Measurements from ENCODE around the gene RFX4.

Gene RFX4

DNA sequence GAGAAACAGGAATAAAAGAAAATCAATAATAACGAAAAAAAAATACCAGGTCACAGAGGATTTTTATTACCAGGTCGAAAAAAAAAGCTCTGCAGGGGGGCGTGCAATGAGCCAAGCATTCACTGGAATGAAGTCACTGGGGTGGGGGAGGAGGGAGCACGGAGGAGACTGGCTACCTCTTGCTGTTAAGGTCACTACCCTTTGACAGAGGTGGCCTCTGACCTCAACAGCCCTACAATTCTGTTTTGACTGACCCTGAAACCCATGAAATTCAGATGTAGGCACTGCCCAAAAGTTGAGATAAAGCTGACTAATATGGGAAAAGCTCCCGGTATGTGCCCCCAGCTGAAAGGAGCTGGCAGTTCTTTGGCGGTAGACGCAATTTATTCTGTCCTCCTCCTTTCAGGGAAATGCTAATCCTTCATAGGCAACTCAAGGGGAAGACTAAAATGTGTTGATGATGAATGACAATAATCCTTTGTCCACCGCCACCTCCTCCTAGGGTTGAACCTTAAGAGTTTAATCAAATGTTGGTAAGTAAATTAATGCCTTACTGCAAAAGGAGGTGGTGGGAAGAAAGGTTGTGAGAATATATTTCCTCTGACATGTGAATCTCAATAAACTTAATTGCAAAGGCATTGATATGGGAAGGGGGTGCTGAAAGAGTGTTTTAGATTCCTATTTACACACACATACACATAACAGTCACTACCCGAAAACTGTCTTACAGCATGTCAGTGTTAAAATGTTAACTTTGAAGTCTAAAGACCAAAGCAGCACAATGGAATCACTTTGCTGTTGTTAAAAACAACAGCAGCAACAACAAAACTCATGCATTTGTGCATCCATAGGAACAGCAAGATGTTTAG, 185.4 kb downstream of the RFX4 start:
- DNase-seq: no peak

GRCh38 chr12:106769078-106769477, 186.3 kb downstream of the RFX4 start:
- no peak for DNase-seq

DNA sequence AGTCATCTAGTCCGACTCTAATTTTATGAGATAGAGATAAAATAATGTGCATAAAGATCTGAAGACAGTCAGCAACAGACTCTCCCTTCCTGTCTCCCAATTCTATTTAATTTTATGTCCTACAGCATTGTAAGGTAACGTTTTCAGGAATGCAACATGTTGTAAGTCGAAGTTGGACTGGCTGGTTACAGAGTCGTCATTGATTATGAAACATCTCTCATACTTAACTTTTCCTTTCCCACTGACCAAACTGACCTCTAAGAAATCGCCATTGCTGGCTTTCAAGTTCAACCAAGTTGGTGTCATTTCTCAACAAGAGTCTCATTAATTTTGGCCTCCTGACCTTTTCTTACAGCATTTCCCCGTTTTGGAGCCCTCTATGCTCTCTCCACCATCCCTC, 186.7 kb downstream of the RFX4 start:
- DNase-seq: no peak

DNA sequence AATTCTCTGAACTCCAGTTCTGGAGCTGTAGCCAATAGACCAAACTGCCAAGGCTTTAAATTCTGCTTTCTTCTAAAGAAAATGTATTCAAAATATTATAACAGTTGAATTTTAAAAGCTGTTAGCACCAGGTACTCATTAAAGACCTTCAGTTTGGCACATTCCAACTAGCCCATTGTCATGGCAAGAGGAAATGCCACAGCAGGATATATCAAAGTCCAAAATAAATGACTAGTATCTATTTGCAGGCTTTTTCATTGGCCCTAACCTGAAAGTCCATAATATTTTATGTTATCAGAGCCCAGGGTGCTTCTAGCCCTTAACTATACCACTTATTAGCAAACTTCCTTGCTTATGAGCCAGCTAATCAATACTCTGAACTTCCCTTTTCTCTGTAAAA, 188.6 kb downstream of the RFX4 start:
- DNase-seq: no peak

DNA sequence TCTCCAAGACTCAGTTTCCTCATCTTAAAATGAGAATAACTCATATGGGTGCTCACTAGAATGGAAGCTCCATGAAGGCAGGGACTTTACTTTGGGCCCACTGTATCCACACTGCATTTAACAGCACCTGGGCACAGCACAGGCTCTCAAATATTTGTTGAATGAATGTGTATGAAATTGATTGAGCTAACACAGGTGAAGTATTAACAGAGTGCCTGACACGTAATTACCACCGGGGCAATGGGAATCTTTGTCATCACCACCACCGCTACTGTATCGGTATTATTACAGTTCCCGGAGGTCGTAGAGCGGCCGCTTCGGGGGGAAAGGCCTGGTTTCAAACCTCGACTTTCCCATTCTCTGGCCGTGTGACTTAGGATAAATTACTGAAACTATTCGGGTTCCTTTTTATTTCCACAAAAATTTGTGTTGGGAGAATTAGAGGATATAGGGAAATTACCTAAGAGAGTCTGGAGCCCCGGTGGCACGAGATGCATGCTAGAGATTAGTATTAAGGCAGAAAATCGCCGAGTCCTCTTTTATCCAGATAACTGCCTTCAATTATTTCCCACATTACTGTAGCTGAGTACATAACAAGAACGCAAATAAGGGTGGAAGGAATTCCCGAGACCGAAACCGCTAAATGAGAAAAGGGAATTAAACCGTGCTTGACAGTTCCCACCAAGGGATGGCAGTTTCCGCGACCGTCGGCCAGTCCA, 190.6 kb downstream of the RFX4 start:
- DNase-seq: no peak

DNA sequence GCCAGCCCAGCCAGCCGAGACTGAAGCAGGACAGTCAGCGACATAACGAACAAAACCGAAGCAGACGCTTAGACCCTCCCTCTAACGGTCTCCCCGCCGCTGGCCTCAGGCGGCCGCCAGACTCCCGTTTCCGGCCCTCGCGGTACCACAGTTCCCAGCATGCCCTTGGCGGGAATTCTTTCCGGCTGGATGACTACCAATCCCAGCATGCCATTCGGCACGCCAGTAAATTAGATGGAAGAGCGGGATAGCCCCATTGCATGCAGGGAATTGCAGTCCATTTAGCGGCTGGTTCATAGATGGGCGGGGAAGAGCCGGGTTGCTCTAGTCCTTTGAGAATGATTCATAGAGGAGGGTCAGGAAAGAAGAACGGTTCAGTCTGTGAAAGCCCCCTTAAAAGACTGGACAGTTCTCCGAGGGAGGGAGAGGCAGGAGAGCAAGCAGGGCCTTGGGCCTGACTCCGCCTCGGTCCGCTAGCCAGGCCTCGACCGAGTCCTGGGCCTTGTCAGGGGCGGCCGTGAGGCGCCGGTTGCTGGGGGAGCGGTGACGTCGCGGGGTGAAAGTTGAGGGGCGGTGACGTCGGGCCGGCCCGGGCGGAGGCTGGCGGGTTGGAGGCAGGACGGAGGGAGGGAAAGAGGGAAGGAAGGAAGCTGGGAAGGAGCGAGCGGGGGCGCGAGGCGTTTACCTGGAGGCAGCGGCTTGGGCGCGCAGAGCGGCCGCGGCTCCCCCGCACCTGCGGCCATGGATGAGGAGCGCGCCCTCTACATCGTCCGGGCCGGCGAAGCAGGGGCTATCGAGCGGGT, 191.4 kb downstream of the RFX4 start, which contains the start of gene RIC8B:
RIC8B (plus strand) TSS at position 678 of the 803 bp plus-strand sequence; CDS start at position 742, 64 bp downstream.
- DNase-seq: peak; percentile 64

GRCh38 chr12:106774808-106775524, 192.2 kb downstream of the RFX4 start:
- no peak for DNase-seq

DNA sequence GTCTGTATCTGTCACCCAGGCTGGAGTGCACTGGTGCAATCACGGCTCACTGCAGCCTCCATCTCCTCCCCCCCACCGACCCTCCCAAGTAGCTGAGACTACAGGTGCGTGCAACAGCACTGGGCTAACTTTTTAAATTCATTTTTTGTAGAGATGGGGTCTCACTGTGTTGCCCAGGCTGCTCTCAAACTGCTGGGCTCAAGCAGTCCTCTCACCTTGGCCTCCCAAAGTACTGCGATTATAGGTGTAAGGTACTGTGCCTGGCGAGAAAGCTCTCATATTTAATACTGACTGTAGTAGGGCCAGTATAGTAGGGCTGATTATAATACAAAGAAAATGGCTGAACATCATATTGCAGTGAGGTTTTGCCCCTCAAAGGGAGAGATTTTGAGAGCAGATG, 194.1 kb downstream of the RFX4 start:
- no peak for DNase-seq

DNA sequence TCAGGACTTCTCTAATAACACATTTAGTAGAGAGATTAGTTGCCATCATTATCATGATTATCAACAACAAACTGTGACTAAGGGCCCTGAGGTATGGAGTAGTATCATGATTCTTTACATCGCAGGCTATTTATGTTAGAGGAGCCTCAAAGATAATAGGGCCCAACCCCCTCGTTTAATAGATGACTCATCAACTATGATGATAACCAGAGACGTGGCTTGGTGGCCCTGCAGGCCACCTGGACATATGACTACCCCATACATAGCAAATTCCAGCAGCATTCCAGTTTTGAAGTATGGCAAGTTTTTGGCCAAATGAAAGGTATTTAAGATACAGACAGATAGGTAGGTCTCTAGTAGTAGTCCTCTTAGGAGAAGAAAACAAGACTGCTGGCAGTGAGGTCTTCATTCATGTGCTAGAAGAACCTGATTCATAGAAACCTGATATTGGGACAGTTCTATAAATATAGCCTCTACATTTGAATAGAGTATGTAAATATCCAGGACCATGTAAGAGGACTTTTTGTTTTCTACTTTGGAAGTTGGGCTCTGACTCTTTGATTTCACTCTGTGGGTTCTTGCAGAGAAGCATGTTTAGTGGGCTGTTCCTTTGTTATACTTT, 197.3 kb downstream of the RFX4 start:
- DNase-seq: no peak

GRCh38 chr12:106782619-106783018, 199.8 kb downstream of the RFX4 start:
- DNase-seq: no peak

DNA sequence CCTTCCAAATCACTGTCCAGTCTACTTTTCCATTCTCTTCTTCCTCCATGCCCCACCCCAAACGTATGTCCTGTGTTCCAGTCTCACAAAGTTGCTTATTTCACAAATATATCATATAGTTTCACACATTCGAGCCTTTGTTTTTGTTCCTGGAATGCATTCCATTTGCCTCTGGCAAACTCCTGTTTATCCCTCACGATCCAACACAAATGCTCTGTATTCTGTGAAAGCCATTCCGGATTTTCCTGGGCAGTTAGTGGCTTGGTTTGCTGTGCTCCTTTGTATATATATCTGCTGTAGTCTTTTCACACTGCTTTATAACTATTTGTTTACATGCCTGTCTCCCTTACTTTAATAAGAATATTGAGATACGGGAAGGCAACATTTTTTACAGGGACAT, 200.7 kb downstream of the RFX4 start:
- no peak for DNase-seq

DNA sequence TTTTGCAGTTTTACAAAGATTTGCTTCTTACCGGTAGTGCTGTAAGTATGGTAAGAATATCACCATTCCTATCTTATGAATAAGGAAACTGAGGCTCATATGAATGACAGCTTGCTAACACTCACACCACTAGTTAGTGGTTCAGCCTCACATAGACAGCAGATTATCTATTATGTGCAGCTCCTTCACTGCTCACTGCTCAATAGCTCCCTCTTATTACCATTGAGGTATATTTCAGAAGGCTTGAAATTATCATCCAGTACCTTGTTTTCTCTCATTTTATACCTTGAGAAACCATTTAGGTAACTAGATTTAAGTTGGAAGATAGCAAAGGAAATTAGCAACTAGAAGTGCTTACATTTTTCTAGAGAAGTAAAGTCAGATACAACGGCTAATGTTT, 207.2 kb downstream of the RFX4 start:
- no peak for DNase-seq

DNA sequence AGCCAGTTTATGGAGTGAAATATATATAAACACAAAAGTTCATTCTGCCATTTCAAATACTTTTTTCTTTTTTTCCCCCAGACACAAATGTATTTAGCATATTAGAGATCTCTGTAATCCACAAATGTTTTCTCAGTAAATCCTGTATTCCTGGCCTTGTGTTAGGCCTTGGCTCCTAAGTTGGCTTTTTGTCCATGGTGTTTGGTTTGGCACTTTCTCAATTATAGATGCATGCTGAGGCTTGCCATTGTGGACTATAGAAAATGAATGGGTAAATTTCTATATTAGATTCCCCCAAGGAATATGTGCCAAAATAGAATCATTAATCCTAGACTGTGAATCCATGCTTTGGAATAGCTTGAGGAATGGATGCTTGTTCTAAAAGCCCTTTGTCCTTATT, 208.7 kb downstream of the RFX4 start:
- no peak for DNase-seq

- DNase-seq: no peak
Measured at GRCh38 chr12:106794369-106794768, 211.6 kb downstream of the RFX4 start.

DNA sequence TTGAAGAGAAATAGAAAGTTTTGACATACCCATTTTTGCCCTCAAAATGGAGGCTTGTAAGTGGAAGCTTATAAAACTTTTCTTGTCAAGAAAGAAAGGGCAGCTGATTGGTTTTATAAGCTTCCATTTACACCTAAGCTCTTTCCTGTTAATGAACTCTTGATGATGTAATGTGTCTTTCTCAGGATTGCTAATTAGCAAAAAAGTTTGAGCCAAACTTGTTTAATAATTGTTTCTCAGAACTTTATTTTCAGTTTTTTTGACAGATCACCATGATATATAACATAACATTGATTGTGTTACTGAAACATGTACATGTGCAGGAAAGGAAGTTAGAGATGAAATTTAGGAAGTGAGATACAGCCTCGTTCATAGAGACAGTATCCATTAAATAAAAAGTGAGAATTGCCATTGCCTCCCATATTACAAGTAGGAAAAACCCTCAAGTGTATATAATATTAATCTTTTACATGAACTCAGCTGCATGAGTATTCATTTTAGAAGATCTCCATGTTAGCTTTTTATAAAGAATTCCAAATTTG, 218.4 kb downstream of the RFX4 start:
- DNase-seq: no peak

GRCh38 chr12:106801830-106802533, 219.2 kb downstream of the RFX4 start:
- DNase-seq: no peak

DNA sequence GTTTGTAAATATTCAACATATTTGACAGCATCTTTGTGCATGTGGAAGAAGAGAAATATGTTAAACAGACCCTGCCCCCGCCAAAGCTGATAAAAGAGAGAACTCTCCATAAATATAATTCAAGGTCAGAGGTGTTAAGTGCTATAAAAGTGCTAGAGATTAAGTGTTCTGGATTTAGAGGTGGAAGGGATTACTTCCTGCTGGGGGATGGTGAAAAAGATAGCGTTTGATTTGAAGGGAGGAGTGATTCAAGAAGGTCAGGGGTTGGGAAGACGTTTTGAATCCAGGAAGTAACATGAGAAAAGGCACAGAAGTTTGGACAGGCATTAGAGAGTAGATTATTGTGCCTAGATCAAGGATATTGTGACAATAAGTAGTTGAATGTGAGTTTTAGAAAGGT, 221.9 kb downstream of the RFX4 start:
- no peak for DNase-seq

All from GOT3 (cell line).